ENCODE measurements around the gene KRAS.
"Not testable (repeated sequence)": the region's sequence is repeated elsewhere in the genome, so short reads cannot be mapped to it uniquely, and the experiment has no call there.

The KRAS gene

DNA sequence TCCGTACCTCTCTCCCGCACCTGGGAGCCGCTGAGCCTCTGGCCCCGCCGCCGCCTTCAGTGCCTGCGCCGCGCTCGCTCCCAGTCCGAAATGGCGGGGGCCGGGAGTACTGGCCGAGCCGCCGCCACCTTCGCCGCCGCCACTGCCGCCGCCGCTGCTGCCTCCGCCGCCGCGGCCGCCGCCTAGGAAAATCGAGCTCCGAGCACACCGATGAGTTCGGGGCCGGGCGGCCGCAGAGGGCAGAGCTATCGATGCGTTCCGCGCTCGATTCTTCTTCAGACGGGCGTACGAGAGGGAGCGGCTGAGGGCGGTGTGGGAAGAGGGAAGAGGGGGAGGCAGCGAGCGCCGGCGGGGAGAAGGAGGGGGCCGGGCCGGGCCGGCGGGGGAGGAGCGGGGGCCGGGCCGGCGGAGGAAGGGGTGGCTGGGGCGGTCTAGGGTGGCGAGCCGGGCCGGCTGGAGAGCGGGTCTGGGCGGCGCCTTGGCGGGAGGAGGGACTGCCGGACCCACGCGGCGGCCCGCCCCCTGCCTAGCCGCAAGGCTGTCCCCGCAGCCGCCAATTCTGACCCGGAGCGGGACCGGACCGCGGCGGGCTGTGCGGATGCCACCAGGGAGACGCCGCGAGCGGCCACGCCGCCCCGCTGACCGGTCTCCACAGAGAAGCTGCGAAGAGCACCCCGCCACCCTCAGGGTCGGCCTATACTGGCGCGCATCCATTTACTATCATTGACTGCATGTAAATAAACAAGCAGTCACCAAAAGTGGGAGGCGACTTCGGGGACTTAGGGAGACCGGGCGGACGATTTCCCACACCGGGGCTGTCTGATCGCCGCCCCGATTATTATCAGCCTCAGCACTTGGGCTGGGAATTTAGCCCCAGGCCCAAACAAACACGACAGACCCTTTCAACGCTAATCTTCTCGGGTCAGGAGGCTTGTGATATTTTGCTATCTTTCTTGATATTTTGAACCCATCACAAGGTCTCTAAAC is at the start of gene KRAS:
TSS of gene KRAS (minus strand) at position 186 of the 987 bp plus-strand sequence.
- peak within 1 kb of the TSS; percentile 52 to 88 for H3K9ac ChIP-seq (ENCODE audit: low read depth in 1 of 2, low read length in 2 of 2)
- H3K4me3 ChIP-seq (ENCODE audit: low read depth in 1 of 2, low read length in 2 of 2) = peak within 1 kb of the TSS; percentile 75 to 96
- H3K9me3 ChIP-seq (ENCODE audit: control insufficient read depth in 1 of 2, low read length in 2 of 2) = no peaks in the 10 kb centered on the region
- H3K4me1 ChIP-seq (ENCODE audit: control insufficient read depth in 1 of 2, insufficient read depth in 2 of 2, low read length in 2 of 2) = peaks cover 0 to 10% of the 10 kb centered on the region in 2 donors
- peak within 1 kb of the TSS; percentile 87 for H3K27ac ChIP-seq (ENCODE audit: low read depth, low read length)
- H3K27me3 ChIP-seq (ENCODE audit: control insufficient read depth in 1 of 2, insufficient read depth in 2 of 2, low read length in 2 of 2) = no peaks in the 10 kb centered on the region
- H3K36me3 ChIP-seq (ENCODE audit: control insufficient read depth in 1 of 2, insufficient read depth in 2 of 2, low read length in 2 of 2) = no peaks in the 10 kb centered on the region

GRCh38 chr12:25296381-25296780 is 45.7 kb upstream of the KRAS start:
- Histone ChIP-seq H3K27me3 (ENCODE audit: control insufficient read depth in 1 of 2, insufficient read depth in 2 of 2, low read length in 2 of 2) (no peaks in the 10 kb centered on the region), H3K36me3 (ENCODE audit: control insufficient read depth in 1 of 2, insufficient read depth in 2 of 2, low read length in 2 of 2) (no peaks in the 10 kb centered on the region), H3K9me3 (ENCODE audit: control insufficient read depth in 1 of 2, low read length in 2 of 2) (no peaks in the 10 kb centered on the region), H3K9ac (ENCODE audit: low read depth in 1 of 2, low read length in 2 of 2) (no peak overlapping the region), H3K4me1 (ENCODE audit: control insufficient read depth in 1 of 2, insufficient read depth in 2 of 2, low read length in 2 of 2) (no peaks in the 10 kb centered on the region), H3K4me3 (ENCODE audit: low read depth in 1 of 2, low read length in 2 of 2) (no peak overlapping the region), H3K27ac (ENCODE audit: low read depth, low read length) (no peak overlapping the region)

- Histone ChIP-seq H3K27ac (ENCODE audit: low read depth, low read length) (no peak overlapping the region), H3K27me3 (ENCODE audit: control insufficient read depth in 1 of 2, insufficient read depth in 2 of 2, low read length in 2 of 2) (no peaks in the 10 kb centered on the region), H3K4me3 (ENCODE audit: low read depth in 1 of 2, low read length in 2 of 2) (no peak overlapping the region), H3K36me3 (ENCODE audit: control insufficient read depth in 1 of 2, insufficient read depth in 2 of 2, low read length in 2 of 2) (no peaks in the 10 kb centered on the region), H3K4me1 (ENCODE audit: control insufficient read depth in 1 of 2, insufficient read depth in 2 of 2, low read length in 2 of 2) (no peaks in the 10 kb centered on the region), H3K9ac (ENCODE audit: low read depth in 1 of 2, low read length in 2 of 2) (no peak overlapping the region), H3K9me3 (ENCODE audit: control insufficient read depth in 1 of 2, low read length in 2 of 2) (no peaks in the 10 kb centered on the region)
These were observed 44.6 kb upstream of the KRAS start for GRCh38 chr12:25295361-25295760.

DNA sequence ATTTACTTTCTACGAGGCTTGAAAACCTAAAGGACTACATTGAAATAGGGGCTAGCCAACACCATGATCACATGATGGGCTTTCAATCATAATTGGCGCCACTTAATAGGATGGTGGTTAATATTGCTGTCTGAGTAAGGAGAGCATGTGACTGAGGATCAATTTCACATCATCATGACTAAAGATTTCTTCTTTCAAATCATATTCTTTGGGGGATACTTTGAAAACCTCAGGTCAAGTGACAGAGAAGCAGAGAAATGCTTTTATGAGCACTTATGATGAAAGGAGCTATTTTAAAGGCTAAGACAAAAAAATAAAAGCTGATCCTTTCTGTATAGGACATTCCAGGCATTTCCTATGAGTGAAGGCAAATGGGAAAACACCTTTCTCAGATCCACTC is 42.9 kb upstream of the KRAS start:
- Histone ChIP-seq H3K9me3 (ENCODE audit: control insufficient read depth in 1 of 2, low read length in 2 of 2) (no peaks in the 10 kb centered on the region), H3K27ac (ENCODE audit: low read depth, low read length) (no peak overlapping the region), H3K9ac (ENCODE audit: low read depth in 1 of 2, low read length in 2 of 2) (no peak overlapping the region), H3K4me3 (ENCODE audit: low read depth in 1 of 2, low read length in 2 of 2) (no peak overlapping the region), H3K27me3 (ENCODE audit: control insufficient read depth in 1 of 2, insufficient read depth in 2 of 2, low read length in 2 of 2) (no peaks in the 10 kb centered on the region), H3K4me1 (ENCODE audit: control insufficient read depth in 1 of 2, insufficient read depth in 2 of 2, low read length in 2 of 2) (no peaks in the 10 kb centered on the region), H3K36me3 (ENCODE audit: control insufficient read depth in 1 of 2, insufficient read depth in 2 of 2, low read length in 2 of 2) (no peaks in the 10 kb centered on the region)

GRCh38 chr12:25292810-25293221 is 42.1 kb upstream of the KRAS start:
- not testable (repeated sequence) for H3K27me3 ChIP-seq (ENCODE audit: control insufficient read depth in 1 of 2, insufficient read depth in 2 of 2, low read length in 2 of 2); H3K4me3 ChIP-seq (ENCODE audit: low read depth in 1 of 2, low read length in 2 of 2); H3K4me1 ChIP-seq (ENCODE audit: control insufficient read depth in 1 of 2, insufficient read depth in 2 of 2, low read length in 2 of 2); H3K27ac ChIP-seq (ENCODE audit: low read depth, low read length); H3K9ac ChIP-seq (ENCODE audit: low read depth in 1 of 2, low read length in 2 of 2); H3K9me3 ChIP-seq (ENCODE audit: control insufficient read depth in 1 of 2, low read length in 2 of 2); H3K36me3 ChIP-seq (ENCODE audit: control insufficient read depth in 1 of 2, insufficient read depth in 2 of 2, low read length in 2 of 2)

DNA sequence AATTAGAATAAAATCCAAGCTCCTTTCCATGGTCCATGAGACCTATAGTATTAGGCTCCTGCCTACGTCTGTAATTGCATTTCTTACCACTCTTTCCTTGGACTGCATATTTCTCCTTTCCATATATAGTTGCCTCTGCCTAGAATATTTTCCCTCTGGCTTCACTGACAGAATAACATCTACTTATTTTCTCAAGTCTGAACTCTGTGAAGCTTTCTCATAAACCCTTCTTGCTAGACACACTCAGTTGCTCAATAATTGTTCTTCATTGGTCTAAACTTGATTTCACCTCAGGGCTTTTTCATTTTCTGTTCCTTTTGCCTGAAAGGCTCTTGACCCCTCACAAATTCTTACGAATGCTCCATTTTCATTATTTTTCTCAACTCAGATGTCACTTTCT is 36.9 kb upstream of the KRAS start:
- Histone ChIP-seq H3K9ac (ENCODE audit: low read depth in 1 of 2, low read length in 2 of 2) (no peak overlapping the region), H3K4me1 (ENCODE audit: control insufficient read depth in 1 of 2, insufficient read depth in 2 of 2, low read length in 2 of 2) (no peaks in the 10 kb centered on the region), H3K9me3 (ENCODE audit: control insufficient read depth in 1 of 2, low read length in 2 of 2) (no peaks in the 10 kb centered on the region), H3K27me3 (ENCODE audit: control insufficient read depth in 1 of 2, insufficient read depth in 2 of 2, low read length in 2 of 2) (no peaks in the 10 kb centered on the region), H3K36me3 (ENCODE audit: control insufficient read depth in 1 of 2, insufficient read depth in 2 of 2, low read length in 2 of 2) (no peaks in the 10 kb centered on the region), H3K4me3 (ENCODE audit: low read depth in 1 of 2, low read length in 2 of 2) (no peak overlapping the region), H3K27ac (ENCODE audit: low read depth, low read length) (no peak overlapping the region)

DNA sequence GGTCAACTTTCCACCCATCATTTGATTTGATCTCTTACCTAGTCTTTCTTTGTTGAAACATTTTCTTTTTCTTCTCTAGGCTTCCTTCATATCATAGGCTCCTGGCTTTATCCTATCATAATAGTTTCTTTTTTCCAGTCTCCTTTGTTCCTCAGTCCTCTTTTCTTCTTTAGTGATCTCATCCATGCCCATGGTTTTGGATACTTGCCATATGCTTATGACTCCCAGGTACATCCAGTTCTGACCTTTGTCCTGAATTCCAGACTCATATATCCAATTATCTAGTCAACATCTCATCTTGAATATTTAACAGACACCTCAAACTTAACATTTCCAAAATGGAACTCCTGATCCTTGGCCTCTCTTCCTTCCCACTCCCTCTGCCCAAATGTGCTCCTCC is 36.1 kb upstream of the KRAS start:
- Histone ChIP-seq H3K4me1 (ENCODE audit: control insufficient read depth in 1 of 2, insufficient read depth in 2 of 2, low read length in 2 of 2) (no peaks in the 10 kb centered on the region), H3K9ac (ENCODE audit: low read depth in 1 of 2, low read length in 2 of 2) (no peak overlapping the region), H3K27me3 (ENCODE audit: control insufficient read depth in 1 of 2, insufficient read depth in 2 of 2, low read length in 2 of 2) (no peaks in the 10 kb centered on the region), H3K27ac (ENCODE audit: low read depth, low read length) (no peak overlapping the region), H3K36me3 (ENCODE audit: control insufficient read depth in 1 of 2, insufficient read depth in 2 of 2, low read length in 2 of 2) (no peaks in the 10 kb centered on the region), H3K4me3 (ENCODE audit: low read depth in 1 of 2, low read length in 2 of 2) (no peak overlapping the region), H3K9me3 (ENCODE audit: control insufficient read depth in 1 of 2, low read length in 2 of 2) (no peaks in the 10 kb centered on the region)

DNA sequence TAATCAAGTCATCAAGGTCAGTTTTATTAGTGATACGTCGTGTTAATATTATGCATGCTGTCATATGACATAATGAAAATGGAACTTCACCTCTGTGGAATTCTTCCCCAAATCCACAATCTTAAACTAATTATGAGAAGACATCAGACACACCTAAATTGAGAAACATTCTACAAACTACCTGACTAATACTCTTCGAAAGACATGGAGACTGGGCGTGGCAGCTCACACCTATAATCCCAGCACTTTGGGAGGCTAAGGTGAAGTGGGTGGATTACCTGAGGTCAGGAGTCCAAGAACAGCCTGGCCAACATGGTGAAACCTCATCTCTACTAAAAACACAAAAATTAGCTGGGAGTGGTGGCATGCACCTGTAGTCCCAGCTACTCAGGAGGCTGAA is 33.3 kb upstream of the KRAS start:
- Histone ChIP-seq H3K9ac (ENCODE audit: low read depth in 1 of 2, low read length in 2 of 2) (no peak overlapping the region), H3K9me3 (ENCODE audit: control insufficient read depth in 1 of 2, low read length in 2 of 2) (no peaks in the 10 kb centered on the region), H3K4me1 (ENCODE audit: control insufficient read depth in 1 of 2, insufficient read depth in 2 of 2, low read length in 2 of 2) (no peaks in the 10 kb centered on the region), H3K36me3 (ENCODE audit: control insufficient read depth in 1 of 2, insufficient read depth in 2 of 2, low read length in 2 of 2) (no peaks in the 10 kb centered on the region), H3K4me3 (ENCODE audit: low read depth in 1 of 2, low read length in 2 of 2) (no peak overlapping the region), H3K27ac (ENCODE audit: low read depth, low read length) (no peak overlapping the region), H3K27me3 (ENCODE audit: control insufficient read depth in 1 of 2, insufficient read depth in 2 of 2, low read length in 2 of 2) (no peaks in the 10 kb centered on the region)

- no peak overlapping the region for H3K4me3 ChIP-seq (ENCODE audit: low read depth in 1 of 2, low read length in 2 of 2)
- H3K4me1 ChIP-seq (ENCODE audit: control insufficient read depth in 1 of 2, insufficient read depth in 2 of 2, low read length in 2 of 2) = no peaks in the 10 kb centered on the region
- no peak overlapping the region for H3K27ac ChIP-seq (ENCODE audit: low read depth, low read length)
- H3K36me3 ChIP-seq (ENCODE audit: control insufficient read depth in 1 of 2, insufficient read depth in 2 of 2, low read length in 2 of 2) = no peaks in the 10 kb centered on the region
- H3K9ac ChIP-seq (ENCODE audit: low read depth in 1 of 2, low read length in 2 of 2) = no peak overlapping the region
- no peaks in the 10 kb centered on the region for H3K27me3 ChIP-seq (ENCODE audit: control insufficient read depth in 1 of 2, insufficient read depth in 2 of 2, low read length in 2 of 2)
- H3K9me3 ChIP-seq (ENCODE audit: control insufficient read depth in 1 of 2, low read length in 2 of 2) = no peaks in the 10 kb centered on the region
These were observed 32.3 kb upstream of the KRAS start for GRCh38 chr12:25283006-25283405.

DNA sequence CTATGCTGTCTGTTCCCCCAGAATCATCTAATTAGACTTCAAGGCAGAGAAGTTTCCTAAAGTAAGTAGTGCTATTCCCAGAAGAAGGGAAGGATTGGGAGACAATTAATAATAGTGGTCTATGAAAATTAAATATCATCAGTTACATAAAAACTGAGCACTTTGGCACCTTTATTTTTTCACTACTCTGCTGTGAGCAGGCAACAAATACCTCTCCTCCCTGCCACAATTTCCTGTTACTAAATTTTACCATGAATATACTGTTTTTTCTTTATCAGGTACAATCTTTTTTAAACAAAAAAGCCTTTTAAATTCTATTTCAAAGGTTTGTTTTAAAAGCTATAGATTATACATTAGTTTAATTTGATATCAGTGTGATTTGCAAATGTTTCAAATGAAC is 29.4 kb upstream of the KRAS start:
- no peaks in the 10 kb centered on the region for H3K9me3 ChIP-seq (ENCODE audit: control insufficient read depth in 1 of 2, low read length in 2 of 2)
- no peaks in the 10 kb centered on the region for H3K4me1 ChIP-seq (ENCODE audit: control insufficient read depth in 1 of 2, insufficient read depth in 2 of 2, low read length in 2 of 2)
- H3K36me3 ChIP-seq (ENCODE audit: control insufficient read depth in 1 of 2, insufficient read depth in 2 of 2, low read length in 2 of 2) = no peaks in the 10 kb centered on the region
- no peak overlapping the region for H3K4me3 ChIP-seq (ENCODE audit: low read depth in 1 of 2, low read length in 2 of 2)
- H3K27me3 ChIP-seq (ENCODE audit: control insufficient read depth in 1 of 2, insufficient read depth in 2 of 2, low read length in 2 of 2) = no peaks in the 10 kb centered on the region
- H3K27ac ChIP-seq (ENCODE audit: low read depth, low read length) = no peak overlapping the region
- H3K9ac ChIP-seq (ENCODE audit: low read depth in 1 of 2, low read length in 2 of 2) = no peak overlapping the region
